GM13977 (cell line): ENCODE data around the gene SF3A1.
A peak's percentile ranks its signal among the peaks of the same experiment; 100 is the strongest.

Experiments used
- DNase-seq: peaks from one replicate; pipeline ENCODE4 v3.0.0; 2012; ENCODE audit warnings: low spot score
- CTCF ChIP-seq: IDR thresholded peaks from 2 replicates; pipeline ENCODE4 v1.5.1; 2012; ENCODE audit warnings: mild to moderate bottlenecking, control low read depth; ENCODE audit not compliant: insufficient read depth; ENCODE audit errors: extremely low read depth, missing control alignments
- in situ Hi-C: fragments of 300-500 bp; cut with MboI; formaldehyde crosslinking; loops from one replicate; pipeline ENCODE4 v1.12.0; 2022; ENCODE audit warnings: low sequenced_read_pairs, low pct_unique_long_range_greater_than_20kb, mixed read lengths, inconsistent platforms; ENCODE audit not compliant: unreplicated experiment

Gene SF3A1

GRCh38 chr22:30289980-30290313 lies 66.7 kb downstream of the SF3A1 start:
- no peak for DNase-seq
- in situ Hi-C loops, result loop anchor here (10.0 kb wide), 1 partner anchor 95 kb away; the partner anchor contains the start of gene RNF215
- no peak for TF ChIP-seq CTCF

GRCh38 chr22:30289141-30289979 lies 67.3 kb downstream of the SF3A1 start, which contains the start of gene CASTOR1:
TSS of gene CASTOR1 (minus strand) at chr22:30289505. CDS start at chr22:30289497, 8 bp downstream.
- in situ Hi-C loops, result loop anchor here (10.0 kb wide), 1 partner anchor 95 kb away; the partner anchor contains the start of gene RNF215
- peak; percentile 99 for DNase-seq
- no peak for TF ChIP-seq CTCF

- in situ Hi-C loops, result loop anchor here (10.0 kb wide), 1 partner anchor 96 kb away; the partner anchor contains the start of gene RNF215
- DNase-seq, result no peak
- TF ChIP-seq CTCF, result no peak
Measured at GRCh38 chr22:30288419-30289140, 68.1 kb downstream of the SF3A1 start.

- peak; percentile 79 for TF ChIP-seq CTCF
- in situ Hi-C loops, result loop anchor here (10.0 kb wide), 1 partner anchor 97 kb away; the partner anchor contains the start of gene RNF215
Measured at GRCh38 chr22:30287648-30288418, 68.9 kb downstream of the SF3A1 start.

GRCh38 chr22:30286813-30287647 lies 69.7 kb downstream of the SF3A1 start:
- peak; percentile 86 for DNase-seq

More at GRCh38 chr22:30287648-30288418, 68.9 kb downstream of the SF3A1 start:
- peak; percentile 88 for DNase-seq

More at GRCh38 chr22:30286813-30287647, 69.7 kb downstream of the SF3A1 start:
- in situ Hi-C loops, result loop anchor here (10.0 kb wide), 1 partner anchor 98 kb away; the partner anchor contains the start of gene RNF215
- TF ChIP-seq CTCF, result peak; percentile 96
